LHCN-M2 (cell line): ENCODE results near the gene MCHR1. TPM values are rescaled to one million over a fixed set of nuclear protein-coding genes. Genes with fewer than 3 reads are reported as not detected.

ENCODE experiments used
- DNase-seq: peaks from one replicate; pipeline ENCODE4 v3.0.0-alpha.2; 2012; ENCODE audit warnings: low read depth
- polyA plus RNA-seq: library from polyadenylated mRNA; unstranded; fragments of >200 nt; gene quantifications from one replicate; pipeline ENCODE4 v1.2.1, GENCODE V29; 2012; ENCODE audit warnings: missing spikeins
- total RNA-seq: library from RNA; depleted of rRNA; stranded (reverse); fragments of >200 nt; gene quantifications from 2 replicates; pipeline ENCODE4 v1.2.3, GENCODE V29; 2014; rRNA removed

MCHR1 gene, protein sequence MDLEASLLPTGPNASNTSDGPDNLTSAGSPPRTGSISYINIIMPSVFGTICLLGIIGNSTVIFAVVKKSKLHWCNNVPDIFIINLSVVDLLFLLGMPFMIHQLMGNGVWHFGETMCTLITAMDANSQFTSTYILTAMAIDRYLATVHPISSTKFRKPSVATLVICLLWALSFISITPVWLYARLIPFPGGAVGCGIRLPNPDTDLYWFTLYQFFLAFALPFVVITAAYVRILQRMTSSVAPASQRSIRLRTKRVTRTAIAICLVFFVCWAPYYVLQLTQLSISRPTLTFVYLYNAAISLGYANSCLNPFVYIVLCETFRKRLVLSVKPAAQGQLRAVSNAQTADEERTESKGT
- total RNA-seq: not detected in 2 replicates
- 0.05 TPM for polyA plus RNA-seq

DNA sequence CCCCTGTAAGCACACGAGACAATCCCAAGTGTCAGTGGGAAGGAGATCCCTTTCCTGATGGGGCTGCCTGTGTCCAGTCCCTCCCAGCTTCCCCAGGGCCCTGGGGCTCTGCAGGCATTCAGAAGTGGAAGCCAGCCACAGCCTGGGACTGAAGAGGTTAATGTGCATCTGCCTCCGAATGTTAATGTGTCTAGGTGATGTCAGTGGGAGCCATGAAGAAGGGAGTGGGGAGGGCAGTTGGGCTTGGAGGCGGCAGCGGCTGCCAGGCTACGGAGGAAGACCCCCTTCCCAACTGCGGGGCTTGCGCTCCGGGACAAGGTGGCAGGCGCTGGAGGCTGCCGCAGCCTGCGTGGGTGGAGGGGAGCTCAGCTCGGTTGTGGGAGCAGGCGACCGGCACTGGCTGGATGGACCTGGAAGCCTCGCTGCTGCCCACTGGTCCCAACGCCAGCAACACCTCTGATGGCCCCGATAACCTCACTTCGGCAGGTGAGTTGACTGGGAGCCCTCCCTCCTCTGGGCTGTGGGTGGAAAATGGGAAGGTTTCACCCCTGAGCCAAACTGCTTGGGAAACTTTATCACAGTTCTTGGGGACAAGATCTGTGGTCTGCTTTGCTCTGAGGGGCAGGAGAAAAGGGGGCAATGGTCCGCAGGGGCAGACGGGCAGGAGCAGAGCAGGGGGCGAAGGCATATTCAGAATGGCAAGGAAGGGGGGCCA is at the start of gene MCHR1:
Gene MCHR1, plus strand, starts transcription at position 236 of the 715 bp plus-strand sequence. Its CDS starts 169 bp downstream, at position 405.
- no peak for DNase-seq

DNA sequence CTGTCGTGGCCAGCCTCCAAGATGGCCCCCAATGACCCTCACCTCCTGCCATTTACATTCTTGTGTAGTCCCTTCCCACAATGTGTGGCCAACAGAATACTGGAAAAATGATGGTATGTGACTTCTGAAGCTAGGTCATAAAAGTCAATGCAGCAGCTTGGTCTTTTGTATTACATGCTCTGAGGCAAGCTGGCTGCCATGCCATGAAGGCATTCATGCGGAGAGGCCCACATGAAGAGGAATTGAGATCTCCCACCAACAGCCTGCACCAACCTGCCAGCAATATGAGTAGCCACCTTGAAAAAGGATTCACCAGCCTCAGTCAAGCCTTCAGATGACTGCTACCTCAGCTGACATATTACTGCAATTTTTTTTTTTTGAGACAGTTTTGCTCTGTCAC is 47.4 kb upstream of the MCHR1 start:
- no peak for DNase-seq

DNA sequence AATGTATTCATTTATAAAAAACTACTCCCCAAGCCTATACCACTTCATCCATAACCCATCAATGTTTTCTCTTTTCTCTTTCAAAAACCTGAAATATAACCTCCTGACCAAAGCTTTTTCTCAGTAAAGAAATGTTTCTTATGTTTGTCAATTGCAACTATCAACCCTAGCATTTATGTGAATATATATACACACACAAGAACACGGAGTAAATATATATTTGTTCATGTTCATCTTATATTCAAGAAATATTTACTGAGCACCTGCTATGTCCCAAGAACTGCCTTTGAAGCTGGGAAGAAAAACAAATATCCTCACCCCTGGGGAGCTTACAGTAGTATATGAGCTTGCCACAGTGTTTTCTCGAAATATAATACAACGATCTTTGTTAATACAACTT is 46.2 kb upstream of the MCHR1 start:
- DNase-seq: no peak

DNA sequence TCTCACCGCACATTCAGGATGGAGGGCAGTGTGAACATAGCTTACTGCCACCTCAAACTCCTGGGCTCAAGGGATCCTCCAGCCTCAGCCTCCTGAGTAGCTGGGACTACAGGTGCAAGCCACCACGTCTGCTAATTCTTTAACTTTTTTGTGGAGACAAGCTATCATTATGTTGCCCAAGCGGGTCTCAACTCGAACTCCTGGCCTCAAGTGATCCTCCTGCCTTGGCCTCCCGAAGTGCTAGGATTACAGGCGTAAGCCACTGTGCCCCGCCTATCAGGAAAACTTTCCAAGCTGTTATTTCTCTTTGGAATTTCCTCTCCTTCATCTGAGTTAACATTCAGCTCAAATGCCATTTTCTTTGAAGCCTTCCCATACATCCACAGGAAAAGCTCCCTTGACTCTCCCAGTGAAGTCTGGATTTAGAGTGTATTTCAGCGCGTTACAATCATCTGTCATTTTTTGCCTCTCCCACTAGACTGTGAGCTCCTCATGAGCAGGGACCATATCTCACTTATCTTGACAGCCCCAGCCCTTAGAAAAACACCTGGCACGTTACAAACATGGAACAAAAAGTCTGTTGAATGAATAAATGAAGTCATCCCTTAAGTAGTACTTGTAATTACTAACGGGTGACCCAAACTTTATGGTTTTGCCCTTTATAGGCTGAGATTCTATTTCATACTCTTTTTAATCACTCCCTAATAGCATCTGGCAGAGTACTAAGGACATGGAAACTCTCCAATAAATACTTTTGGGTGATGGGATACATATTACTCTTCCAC is 45.0 kb upstream of the MCHR1 start:
- no peak for DNase-seq

DNA sequence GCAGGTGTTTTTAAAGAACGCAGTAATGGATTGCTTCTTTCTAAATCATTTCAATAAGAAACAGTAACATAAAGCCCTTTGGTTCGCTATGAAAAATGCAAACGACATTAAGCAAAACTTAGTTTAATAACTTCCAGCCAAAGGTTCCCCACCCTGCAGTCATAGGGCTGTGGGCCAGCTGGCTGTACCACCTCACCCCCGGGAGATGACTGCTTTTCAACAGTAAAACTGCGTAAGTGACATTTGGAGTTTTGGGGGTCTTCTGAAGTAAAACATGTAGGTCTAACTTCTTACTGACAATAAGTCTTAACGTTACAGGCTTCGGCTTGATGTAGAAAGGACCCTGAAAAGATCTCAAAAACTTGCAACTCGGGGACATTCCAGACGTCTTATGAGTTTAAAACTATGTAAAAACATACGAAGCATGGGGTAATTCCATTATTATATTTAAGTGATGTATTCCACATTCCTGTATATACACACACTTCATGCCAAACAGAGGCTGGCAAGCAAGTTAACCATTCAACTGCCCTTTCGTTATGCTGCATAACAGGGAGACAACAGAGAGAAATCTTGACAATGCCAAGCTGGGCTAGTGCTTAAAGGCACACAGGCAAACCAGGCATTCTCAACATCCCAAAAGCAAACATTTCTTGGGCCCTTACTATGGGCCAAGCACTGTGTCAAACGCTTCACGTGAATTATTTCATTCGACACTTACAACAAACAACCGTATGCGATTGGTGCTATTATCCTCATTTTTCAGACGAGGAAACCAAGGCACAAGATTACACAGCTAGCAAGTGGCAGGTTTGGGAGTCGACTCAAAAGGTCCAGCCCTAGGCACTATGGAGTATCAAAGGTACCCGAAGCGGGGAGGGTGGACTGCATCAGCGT is 44.0 kb upstream of the MCHR1 start:
- no peak for DNase-seq

DNA sequence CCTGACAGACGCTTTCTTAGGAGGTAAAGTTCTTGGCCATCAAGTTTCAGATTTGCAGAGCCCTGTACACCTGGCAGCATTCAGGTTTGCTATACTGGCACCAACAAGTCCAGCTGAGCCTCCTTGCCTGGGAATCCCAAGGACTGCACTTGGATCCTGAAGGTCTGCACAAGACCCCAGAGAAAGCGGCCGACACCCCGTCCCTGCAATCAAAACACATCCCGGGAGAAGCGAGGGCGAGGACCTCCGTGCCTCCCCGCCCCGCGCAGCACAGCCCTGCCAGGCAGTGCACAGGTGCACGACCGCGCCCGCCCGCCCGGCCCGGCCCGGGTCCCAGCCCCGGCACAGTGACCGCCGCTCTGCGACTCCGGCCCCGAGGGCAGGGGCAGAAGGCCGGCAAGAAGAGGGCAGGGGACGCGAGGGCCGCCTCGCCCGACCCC is 43.3 kb upstream of the MCHR1 start:
- no peak for DNase-seq

DNA sequence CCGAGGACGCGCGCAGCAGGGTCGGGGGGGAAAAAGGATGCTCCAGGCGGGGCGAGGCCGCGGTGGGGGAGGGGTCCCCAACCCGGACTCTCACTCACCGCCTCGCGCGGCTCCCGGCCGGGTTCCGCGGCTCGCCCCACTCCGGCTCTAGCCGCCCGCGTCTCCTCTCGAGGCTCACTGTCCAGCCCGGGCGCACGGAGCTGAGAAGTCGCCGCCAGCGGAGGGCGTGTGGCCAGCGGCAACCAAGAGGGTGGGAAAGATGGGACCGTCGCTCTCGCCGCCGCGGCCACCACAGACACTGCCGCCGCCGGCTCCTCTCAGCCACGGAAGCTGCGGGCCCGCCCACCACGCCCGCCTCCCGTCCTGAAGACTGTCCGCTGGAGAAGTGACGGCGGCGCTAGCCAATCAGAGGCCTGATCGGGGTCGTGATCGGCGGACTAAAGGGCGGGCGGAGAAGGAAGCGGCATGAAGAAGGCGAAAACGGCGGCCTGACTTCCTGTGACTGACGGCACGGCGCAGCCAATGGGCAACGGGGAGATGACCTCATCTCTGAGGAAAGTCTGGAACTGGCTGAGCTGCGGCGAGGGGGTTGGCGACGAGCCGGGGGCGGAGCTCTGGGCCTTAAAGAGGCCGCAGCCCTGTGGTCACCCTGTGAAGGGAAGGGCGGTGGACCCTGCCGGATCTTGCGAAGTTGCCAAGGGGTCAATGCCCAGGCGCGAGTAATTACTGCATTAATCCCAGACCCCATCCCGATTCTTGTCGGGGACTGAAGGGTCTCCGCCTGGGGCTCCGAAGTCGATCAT is 42.7 kb upstream of the MCHR1 start, which contains the start of gene MRTFA:
Gene MRTFA, minus strand, starts transcription at position 340 of the 803 bp plus-strand sequence.
- DNase-seq: peak; percentile 99

DNA sequence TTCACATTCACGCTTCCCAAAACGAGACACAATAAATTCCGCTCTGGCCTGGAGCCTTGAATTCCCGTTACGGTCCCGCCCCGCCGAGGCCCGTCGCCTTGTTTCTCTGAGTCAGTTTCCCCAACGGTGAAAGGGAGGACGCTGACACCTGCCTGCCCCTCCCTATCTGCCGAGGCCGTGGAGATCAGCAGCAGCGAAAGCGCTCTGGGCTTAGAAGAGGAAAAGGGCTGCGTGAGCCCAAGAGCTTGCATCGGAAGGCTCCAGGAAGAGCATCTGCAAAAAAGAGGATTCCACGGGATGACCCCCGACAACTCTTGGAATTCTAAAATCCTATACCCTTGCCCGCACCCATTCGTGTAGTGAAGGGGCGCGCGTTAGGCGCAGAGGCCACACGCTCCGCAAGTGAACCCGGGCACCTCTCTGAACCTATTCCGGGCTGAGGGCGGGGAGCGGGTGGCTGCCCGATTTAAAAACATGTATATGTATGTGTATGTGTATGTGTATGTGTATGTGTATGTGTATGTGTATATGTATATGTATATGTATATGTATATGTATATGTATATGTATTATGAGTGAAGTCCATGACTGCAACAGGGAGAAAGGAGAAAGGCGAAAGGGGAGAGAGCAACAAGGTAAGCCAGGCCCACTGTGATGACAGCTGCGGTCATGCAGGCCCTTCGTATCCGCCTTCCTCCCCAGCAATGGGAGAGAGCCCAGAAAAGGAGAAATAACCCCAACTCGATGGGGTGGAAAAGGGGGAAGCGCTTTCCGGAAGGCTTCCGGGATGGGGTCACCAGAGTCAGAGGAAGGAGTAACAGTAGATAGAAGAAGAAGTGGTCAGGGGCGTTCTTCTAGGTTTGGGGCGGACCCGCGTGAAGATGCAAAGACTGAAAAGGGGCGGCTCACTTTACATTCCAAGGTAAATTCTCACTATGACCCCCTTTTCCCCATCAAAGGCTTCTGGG is 41.8 kb upstream of the MCHR1 start:
- DNase-seq: no peak

DNA sequence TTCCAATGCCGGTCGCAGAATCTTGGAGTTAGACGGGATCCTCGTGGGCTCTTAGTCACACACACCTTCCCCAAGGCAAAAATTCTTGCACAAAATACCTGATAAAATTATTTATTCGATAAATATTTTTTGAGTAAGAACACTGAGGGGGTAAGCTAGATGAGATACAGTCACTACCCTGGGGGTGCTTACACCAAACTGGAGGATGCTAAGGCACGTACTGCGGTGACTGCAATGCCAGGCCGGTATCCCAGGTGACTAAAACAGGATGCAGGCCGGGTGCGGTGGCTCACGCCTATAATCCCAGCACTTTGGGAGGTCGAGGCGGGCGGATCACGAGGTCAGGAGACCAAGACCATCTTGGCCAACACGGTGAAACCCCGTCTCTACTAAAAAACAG is 41.0 kb upstream of the MCHR1 start:
- no peak for DNase-seq

DNA sequence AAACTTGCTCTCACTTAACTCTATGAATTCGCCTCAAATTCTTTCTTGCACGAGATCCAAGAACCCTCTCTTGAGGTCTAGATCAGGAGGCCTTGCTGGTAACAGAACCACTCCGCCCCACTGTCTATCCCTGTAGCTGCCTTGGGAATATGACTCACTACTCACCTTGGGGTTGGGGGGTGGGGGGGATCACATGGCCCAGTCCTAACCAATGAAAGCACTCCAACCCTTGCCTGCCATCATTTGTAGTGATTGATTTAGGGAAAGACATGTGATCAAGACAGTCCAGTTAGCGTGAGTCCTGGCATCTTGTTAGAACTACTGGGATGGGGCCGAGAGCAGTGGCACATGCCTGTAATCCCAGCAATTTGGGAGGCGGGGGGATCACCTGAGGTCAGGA is 38.0 kb upstream of the MCHR1 start:
- DNase-seq: no peak

DNA sequence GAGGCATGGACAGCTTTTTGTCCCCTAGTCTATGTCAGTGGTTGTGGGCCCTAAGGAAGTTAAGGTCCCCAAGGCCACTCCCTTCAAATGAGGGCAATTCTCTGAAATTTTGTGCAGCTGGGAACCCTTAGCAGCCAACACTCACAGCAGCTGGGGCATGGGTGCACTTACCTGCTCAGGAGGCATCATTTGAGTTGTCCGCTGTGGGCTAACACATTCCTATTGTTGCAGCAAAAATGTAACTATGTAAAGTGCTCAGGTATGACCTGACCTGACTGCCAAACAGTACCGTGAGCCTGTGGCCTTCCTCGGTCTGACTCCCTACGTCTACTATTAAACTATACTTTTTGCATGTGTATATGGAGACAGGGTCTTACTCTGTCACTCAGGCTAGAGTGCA is 37.0 kb upstream of the MCHR1 start:
- no peak for DNase-seq

DNA sequence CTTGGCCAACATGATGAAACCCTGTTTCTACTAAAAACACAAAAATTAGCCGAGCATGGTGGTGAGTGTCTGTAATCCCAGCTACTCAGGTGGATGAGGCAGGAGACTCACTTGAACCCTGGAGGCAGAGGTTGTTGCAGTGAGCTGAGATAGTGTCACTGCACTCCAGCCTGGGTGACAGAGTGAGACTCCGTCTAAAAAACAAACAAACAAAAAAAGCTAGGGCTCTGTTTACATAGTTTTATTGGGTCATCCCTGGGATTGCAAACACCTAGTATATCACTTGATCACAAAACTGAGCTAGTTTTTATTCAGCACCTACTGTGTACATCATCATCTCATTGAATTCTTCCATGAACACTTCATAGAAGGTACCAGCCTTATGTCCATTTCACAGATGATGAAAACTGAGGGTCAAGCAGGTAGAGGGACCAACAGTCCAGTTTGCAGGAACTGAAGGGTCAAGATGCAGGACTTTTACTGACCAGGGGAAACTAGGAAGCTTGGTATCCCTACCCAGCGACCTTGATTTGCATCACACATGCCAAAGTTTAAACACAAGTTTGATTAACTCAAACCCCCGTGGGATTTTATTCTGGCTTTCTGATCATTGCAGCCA is 33.6 kb upstream of the MCHR1 start:
- no peak for DNase-seq

DNA sequence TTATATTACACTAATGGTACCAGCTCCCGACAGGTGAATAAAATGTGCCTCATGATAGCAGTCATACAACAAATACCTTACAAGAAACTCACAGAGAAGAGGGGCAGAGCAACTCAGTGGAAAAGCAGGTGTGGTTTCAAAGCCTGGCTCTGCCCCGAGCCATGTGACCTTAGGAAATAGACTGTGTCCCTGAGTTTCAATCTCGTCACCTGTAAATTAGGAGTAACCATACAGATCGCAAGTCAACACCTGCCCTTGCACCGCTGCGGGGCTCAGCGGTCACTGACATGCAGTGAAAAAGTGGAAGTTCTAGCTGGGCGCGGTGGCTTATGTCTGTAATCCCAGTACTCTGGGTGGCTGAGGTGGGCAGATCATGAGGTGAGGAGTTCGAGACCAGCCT is 30.9 kb upstream of the MCHR1 start:
- DNase-seq: no peak

DNA sequence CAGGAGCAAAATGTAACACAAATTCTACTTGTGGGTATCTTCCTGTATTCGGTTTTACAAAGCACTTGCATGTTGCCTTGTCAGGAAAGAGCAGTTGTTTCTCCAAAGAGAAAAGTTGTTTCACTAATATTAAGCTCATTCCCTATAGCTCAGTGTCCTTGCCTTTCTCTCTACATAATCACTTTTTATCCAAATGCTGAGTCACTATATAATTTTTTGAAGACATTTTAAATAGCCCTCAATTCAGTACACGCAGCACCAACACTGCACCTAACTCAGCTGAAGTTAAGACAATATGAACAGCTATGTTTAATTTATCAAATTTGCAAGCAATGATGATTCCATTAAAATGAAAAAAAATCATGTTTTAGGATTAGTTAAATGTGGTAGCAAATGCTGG is 28.2 kb upstream of the MCHR1 start:
- DNase-seq: no peak

DNA sequence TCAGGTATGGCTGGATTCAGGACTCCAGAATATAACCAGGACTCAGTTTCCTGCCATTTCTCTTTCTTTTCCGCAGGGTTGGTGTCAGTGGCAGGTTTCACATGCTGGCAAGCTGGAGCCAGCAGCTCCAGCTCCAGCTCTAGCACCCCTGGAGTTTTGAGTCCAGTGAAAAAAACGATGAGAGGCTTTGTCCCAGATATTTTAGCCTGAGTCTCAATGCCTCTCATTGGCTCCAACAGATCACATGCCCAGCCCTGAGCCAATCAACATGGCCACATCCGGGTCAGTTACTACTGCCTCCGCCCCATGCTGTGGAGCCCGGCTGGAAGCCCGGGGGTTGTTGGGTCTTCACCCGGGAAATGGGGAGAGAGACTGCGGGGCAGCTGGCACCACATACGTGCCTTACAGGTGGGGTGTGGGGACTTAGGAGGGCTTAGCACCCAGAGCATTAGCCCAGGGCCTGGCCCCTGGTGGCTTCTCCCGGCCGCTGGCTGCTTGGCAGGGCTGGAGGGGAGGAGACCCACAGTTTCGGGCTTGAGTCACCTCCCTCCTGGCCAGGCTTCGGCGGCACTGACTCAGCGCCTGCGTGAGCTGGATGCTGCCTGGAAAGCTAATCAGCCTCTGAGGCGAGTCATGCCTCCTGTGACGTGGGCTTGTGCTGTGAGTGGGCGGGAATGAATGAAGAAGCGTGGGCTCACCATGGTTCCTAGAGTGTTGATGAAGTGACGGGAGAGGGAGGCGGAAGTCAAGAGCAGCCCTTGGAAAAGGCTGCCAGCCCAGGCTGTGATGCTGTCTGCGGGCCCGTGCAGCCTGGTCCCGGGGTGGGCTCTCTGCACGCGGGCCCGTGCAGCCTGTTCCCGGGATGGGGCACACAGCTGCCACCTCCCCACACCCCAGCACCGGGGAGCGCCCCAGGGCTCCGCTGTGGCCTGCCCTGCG is 27.5 kb upstream of the MCHR1 start:
- DNase-seq: peak; percentile 99

DNA sequence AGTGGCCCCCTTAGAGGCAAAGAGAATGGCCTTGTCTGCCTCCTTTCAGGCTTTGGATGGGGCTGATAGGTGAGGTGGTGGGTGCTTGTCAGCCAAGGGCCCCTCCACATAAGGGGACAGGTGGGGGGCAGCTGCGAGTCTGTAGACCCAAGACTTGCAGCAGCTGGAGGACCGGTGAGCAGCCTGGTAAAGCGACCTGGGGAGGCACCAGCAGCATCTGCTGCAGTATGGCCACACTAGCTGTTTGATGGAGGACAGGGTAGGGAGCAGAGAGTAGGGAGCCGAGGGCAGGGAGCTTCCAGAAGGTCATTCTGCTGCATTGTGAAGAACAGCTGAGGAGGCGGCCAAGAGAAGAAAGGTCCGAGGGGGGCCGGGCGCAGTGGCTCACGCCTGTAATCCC is 25.9 kb upstream of the MCHR1 start:
- no peak for DNase-seq

DNA sequence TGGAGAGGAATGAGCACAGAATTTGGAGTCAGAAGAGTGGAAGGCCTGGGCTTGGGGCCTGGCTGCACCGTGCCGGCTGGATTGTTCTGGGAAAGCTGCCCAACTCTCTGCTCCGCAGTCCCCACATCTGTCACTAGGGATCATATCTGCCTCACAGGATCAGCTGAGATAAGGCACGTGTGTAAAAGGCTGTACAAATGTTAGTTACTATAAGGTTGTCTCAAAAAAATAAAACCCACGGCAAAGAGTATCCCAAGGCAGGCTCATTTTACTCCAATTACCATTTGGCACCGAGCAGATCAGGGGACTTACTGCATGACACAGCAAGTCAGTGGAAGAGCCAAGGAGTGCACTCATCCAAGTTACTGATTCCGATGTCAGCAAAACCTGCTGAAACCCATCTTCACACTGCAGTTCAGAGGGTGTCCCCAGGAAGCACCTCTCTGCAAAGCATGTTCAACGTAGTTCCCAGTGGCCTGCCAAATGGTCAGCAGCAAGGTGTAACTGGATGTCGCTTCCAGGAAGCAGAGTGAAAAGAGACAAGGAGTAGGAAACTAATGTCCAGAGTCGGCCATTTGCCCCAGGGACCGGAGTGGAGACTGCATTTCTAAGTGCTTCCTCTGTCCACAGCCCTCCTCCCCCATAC is 24.6 kb upstream of the MCHR1 start:
- DNase-seq: peak; percentile 87
